ENCODE measurements around the gene KCNG2. TPM values are rescaled to one million over a fixed set of nuclear protein-coding genes. Genes with fewer than 3 reads are reported as not detected.

The KCNG2 gene
- total and polyA plus RNA-seq, 2 donors (not counting 1 experiment from before 2014, with no cell fraction given) = not detected

GRCh38 chr18:79940814-79941472 is 143.2 kb downstream of the KCNG2 start:
- Histone ChIP-seq H3K4me2 (replicated peaks; ENCODE audit: low read depth, low read length, poor library complexity, severe bottlenecking) (no peak overlapping the region), H4K20me1 (ENCODE audit: control insufficient read depth, insufficient read depth, low read length, poor library complexity, severe bottlenecking) (peaks cover 89% of the 10 kb centered on the region), H3K27ac (ENCODE audit: low read length in 2 of 2) (no peak overlapping the region), H3K4me3 (ENCODE audit: control extremely low read depth in 1 of 5, extremely low read depth in 1 of 5, insufficient read depth in 1 of 5, low read depth in 2 of 5, low read length in 4 of 5) (no peak overlapping the region), H3K9me3 (ENCODE audit: control extremely low read depth in 1 of 3, control insufficient read depth in 2 of 3, insufficient read depth in 1 of 3, low read length in 2 of 3) (peaks cover 0 to 17% (median under 1%) of the 10 kb centered on the region in 3 donors), H3K79me2 (ENCODE audit: control insufficient read depth, insufficient read depth, low read length) (peaks cover 100% of the 10 kb centered on the region), H2AFZ (ENCODE audit: insufficient read depth, low read depth, low read length, poor library complexity, severe bottlenecking) (no peak overlapping the region), H3K9ac (ENCODE audit: low read length) (no peak overlapping the region), H3K4me1 (ENCODE audit: control insufficient read depth in 2 of 2, insufficient read depth in 2 of 2, low read length in 2 of 2) (peaks cover 10 to 15% of the 10 kb centered on the region in 2 donors), H3K27me3 (replicated peaks in 1 of 4; ENCODE audit: control extremely low read depth in 1 of 4, control insufficient read depth in 3 of 4, insufficient read depth in 4 of 4, low read length in 3 of 4) (no peaks in the 10 kb centered on the region), H3K36me3 (replicated peaks in 1 of 2; ENCODE audit: control extremely low read depth in 1 of 2, control insufficient read depth in 1 of 2, extremely low read depth in 1 of 2, insufficient read depth in 2 of 2, low read length in 1 of 2) (peaks cover 3 to 49% of the 10 kb centered on the region in 2 experiments)
- no peak overlapping the region for H3K4me3 Mint-ChIP-seq
- WGBS (ENCODE audit: insufficient coverage) = 97% methylated on average over 17 of the region's 17 CpGs
- peaks cover 3% of the 10 kb centered on the region for H3K9me3 Mint-ChIP-seq (ENCODE audit: insufficient read depth)
- H3K4me1 Mint-ChIP-seq = peaks cover 17% of the 10 kb centered on the region
- H3K27ac Mint-ChIP-seq = no peak overlapping the region
- DNase-seq (no peak), ATAC-seq (ENCODE audit: low read depth) (no peak)
- ChIA-PET CTCF (no interaction called here), POLR2A (no interaction called here)
- intact Hi-C loops (cut with micrococcal nuclease) = no loop called here
- H3K27me3 Mint-ChIP-seq = no peaks in the 10 kb centered on the region
- TF ChIP-seq CTCF (IDR thresholded peaks at IDR 0.05) (no peak), EZH2 (IDR thresholded peaks at IDR 0.05; ENCODE audit: borderline replicate concordance, insufficient read depth, low read depth, low read length, poor library complexity, severe bottlenecking) (no peak)

DNA sequence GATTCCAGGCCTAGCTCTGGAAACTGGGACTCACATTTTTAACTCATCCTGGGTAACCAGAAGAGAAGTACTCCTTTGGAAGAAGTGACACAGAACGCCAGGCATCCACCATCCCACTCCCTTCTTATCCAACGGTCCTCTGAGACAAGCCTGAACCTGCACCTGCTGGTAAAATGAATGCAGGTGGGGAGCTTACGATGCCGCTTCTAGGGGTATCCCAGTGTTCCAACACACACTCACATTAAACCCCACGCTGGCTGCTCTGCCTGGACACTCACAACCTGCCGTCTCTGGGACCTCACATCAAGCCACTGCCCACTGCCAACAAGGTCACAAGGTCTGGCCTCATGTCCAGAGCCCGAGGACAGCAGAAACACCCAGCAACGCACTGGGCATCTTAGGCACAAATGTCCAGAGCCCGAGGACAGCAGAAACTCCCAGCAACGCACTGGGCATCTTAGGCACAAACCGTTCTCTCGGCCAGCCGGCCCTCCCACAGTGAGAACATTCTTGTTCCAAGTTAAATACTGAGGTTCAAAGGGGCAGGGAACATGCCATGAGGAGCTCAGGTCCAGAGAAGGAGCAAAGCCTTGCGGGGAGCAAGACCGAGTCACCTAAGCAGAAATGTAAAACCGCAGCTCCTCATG is 143.9 kb downstream of the KCNG2 start:
- H3K27me3 ChIP-seq (replicated peaks in 1 of 4; ENCODE audit: control extremely low read depth in 1 of 4, control insufficient read depth in 3 of 4, insufficient read depth in 4 of 4, low read length in 3 of 4) = no peaks in the 10 kb centered on the region

More for the DNA sequence above, 143.9 kb downstream of the KCNG2 start:
- Histone ChIP-seq H3K9me3 (ENCODE audit: control extremely low read depth in 1 of 3, control insufficient read depth in 2 of 3, insufficient read depth in 1 of 3, low read length in 2 of 3) (peaks cover 0 to 13% (median 0%) of the 10 kb centered on the region in 3 donors), H3K4me2 (replicated peaks; ENCODE audit: low read depth, low read length, poor library complexity, severe bottlenecking) (no peak overlapping the region), H3K9ac (ENCODE audit: low read length) (no peak overlapping the region), H3K4me3 (ENCODE audit: control extremely low read depth in 1 of 5, extremely low read depth in 1 of 5, insufficient read depth in 1 of 5, low read depth in 2 of 5, low read length in 4 of 5) (no peak overlapping the region), H2AFZ (ENCODE audit: insufficient read depth, low read depth, low read length, poor library complexity, severe bottlenecking) (no peak overlapping the region), H3K4me1 (ENCODE audit: control insufficient read depth in 2 of 2, insufficient read depth in 2 of 2, low read length in 2 of 2) (peaks cover 10 to 15% of the 10 kb centered on the region in 2 donors), H3K79me2 (ENCODE audit: control insufficient read depth, insufficient read depth, low read length) (peaks cover 100% of the 10 kb centered on the region), H4K20me1 (ENCODE audit: control insufficient read depth, insufficient read depth, low read length, poor library complexity, severe bottlenecking) (peaks cover 89% of the 10 kb centered on the region), H3K36me3 (replicated peaks in 1 of 2; ENCODE audit: control extremely low read depth in 1 of 2, control insufficient read depth in 1 of 2, extremely low read depth in 1 of 2, insufficient read depth in 2 of 2, low read length in 1 of 2) (peaks cover 3 to 50% of the 10 kb centered on the region in 2 experiments), H3K27ac (ENCODE audit: low read length in 2 of 2) (no peak overlapping the region)
- H3K27me3 Mint-ChIP-seq = no peaks in the 10 kb centered on the region
- intact Hi-C loops (cut with micrococcal nuclease) = no loop called here
- ChIA-PET POLR2A (interaction anchor here (0.6 kb wide), 1 partner anchor 9 kb away, joined by 3 read pairs; no protein-coding TSS in a partner anchor), CTCF (no interaction called here)
- no peak overlapping the region for H3K27ac Mint-ChIP-seq
- DNase-seq (no peak), ATAC-seq (ENCODE audit: low read depth) (no peak)
- H3K4me3 Mint-ChIP-seq = no peak overlapping the region
- TF ChIP-seq EZH2 (IDR thresholded peaks at IDR 0.05; ENCODE audit: borderline replicate concordance, insufficient read depth, low read depth, low read length, poor library complexity, severe bottlenecking) (no peak), CTCF (IDR thresholded peaks at IDR 0.05) (no peak)
- H3K9me3 Mint-ChIP-seq (ENCODE audit: insufficient read depth) = no peaks in the 10 kb centered on the region
- H3K4me1 Mint-ChIP-seq = peaks cover 23% of the 10 kb centered on the region
- WGBS (ENCODE audit: insufficient coverage) = 93% methylated on average over 13 of the region's 16 CpGs
